Measurements from ENCODE around the gene INTS7. TPM values are rescaled to one million over a fixed set of nuclear protein-coding genes. Genes with fewer than 3 reads are reported as not detected.

The INTS7 gene
- total RNA-seq, 1 experiment from 2014 or later = 45.0 TPM

DNA sequence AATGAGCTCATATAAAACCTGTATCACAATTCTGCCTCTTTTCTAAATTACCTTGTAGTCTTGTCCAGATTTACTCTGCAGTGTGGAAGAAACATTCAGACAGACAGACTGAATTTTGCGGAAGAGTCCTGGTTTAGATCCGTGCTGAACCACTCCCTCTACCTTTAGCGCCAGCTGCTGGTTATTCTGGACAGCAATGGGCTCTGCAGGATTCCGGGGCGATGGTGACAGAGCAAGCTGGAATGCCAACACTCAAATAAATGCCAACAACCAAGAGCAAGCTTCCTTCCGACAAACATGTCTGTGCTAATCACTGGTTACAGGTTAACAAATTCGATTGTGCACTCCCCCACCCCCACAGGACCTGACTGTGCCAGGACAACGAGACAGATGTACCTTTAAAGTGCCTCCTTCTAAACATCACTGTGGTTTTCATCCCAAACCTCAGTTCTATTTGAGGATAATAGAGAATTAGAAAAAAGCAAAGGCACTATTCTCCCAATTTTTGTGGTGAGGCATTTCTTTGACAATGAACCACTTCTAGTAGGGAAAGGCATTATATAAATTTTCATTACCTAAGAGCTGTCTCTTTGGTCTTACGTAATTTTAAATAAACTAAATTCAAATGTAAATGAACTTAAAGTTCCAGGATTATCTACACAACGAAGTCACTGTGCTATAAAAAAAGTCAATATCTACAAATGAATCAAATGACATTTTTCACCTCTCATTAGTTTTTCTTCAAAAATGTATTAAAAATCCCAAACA is 90.4 kb downstream of the INTS7 start:
- Histone ChIP-seq H3K4me1 (ENCODE audit: insufficient read depth, low read length, poor library complexity, severe bottlenecking) (no peaks in the 10 kb centered on the region), H3K27me3 (replicated peaks; ENCODE audit: insufficient read depth, low read depth, low read length, poor library complexity) (no peaks in the 10 kb centered on the region), H3K9me3 (ENCODE audit: low read depth, low read length, poor library complexity, severe bottlenecking) (no peaks in the 10 kb centered on the region), H3K4me3 (ENCODE audit: low read depth, low read length, poor library complexity, severe bottlenecking) (no peak overlapping the region), H3K27ac (ENCODE audit: low read depth, low read length, poor library complexity, severe bottlenecking) (no peak overlapping the region), H3K36me3 (ENCODE audit: insufficient read depth, low read length, poor library complexity, severe bottlenecking) (peaks cover 3% of the 10 kb centered on the region)
- intact Hi-C loops (cut with micrococcal nuclease; ENCODE audit: unreplicated experiment) = loop anchor here (10.0 kb wide), 1 partner anchor 250 kb away; no protein-coding TSS in a partner anchor
- ChIA-PET POLR2A (ENCODE audit: low non-redundant PET) (no interaction called here), CTCF (interaction anchor here (0.6 to 0.7 kb wide), 2 partner anchors 69 to 526 kb away, joined by 3 to 11 read pairs; no protein-coding TSS in a partner anchor)
- DNase-seq (ENCODE audit: low spot score) = no peak
- TF ChIP-seq EZH2 (IDR thresholded peaks at IDR 0.05; ENCODE audit: borderline replicate concordance, low read depth, low read length, poor library complexity, severe bottlenecking) (no peak), CTCF (conservative IDR thresholded peaks at IDR 0.05; ENCODE audit: low read depth, low read length) (peak; percentile 43; the same call in 1 of the 2 replicates)
- BruUV-seq (replicated peaks) = no TSS peak

DNA sequence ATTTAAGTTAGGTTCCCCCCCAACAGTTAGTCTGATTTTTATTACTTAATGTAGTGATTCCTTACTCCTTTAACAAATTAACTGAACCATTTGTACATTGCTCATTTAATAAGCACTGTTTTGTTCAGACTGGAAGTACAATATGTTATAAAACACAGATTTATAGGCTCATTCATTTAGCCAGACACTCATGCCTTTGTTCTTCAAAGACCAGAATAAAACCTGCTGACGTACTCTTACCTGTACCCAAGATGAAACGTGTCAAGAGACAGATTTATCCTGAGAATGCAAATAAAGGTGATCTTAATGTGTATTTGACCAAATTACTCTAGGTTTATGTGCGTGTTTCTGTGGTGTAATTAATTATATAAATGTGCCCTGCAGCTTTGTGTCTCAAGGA is 92.8 kb downstream of the INTS7 start:
- no peaks in the 10 kb centered on the region for H3K27me3 ChIP-seq (replicated peaks; ENCODE audit: insufficient read depth, low read depth, low read length, poor library complexity)
- no peaks in the 10 kb centered on the region for H3K9me3 ChIP-seq (ENCODE audit: low read depth, low read length, poor library complexity, severe bottlenecking)
- H3K36me3 ChIP-seq (ENCODE audit: insufficient read depth, low read length, poor library complexity, severe bottlenecking) = peaks cover 3% of the 10 kb centered on the region
- DNase-seq (ENCODE audit: low spot score) = no peak
- ChIA-PET CTCF (no interaction called here), POLR2A (ENCODE audit: low non-redundant PET) (no interaction called here)
- no peaks in the 10 kb centered on the region for H3K4me1 ChIP-seq (ENCODE audit: insufficient read depth, low read length, poor library complexity, severe bottlenecking)
- TF ChIP-seq EZH2 (IDR thresholded peaks at IDR 0.05; ENCODE audit: borderline replicate concordance, low read depth, low read length, poor library complexity, severe bottlenecking) (no peak), CTCF (conservative IDR thresholded peaks at IDR 0.05; ENCODE audit: low read depth, low read length) (no peak)
- intact Hi-C loops (cut with micrococcal nuclease; ENCODE audit: unreplicated experiment) = loop anchor here (10.0 kb wide), 1 partner anchor 248 kb away; no protein-coding TSS in a partner anchor
- H3K27ac ChIP-seq (ENCODE audit: low read depth, low read length, poor library complexity, severe bottlenecking) = no peak overlapping the region
- BruUV-seq (replicated peaks) = no TSS peak
- H3K4me3 ChIP-seq (ENCODE audit: low read depth, low read length, poor library complexity, severe bottlenecking) = no peak overlapping the region

DNA sequence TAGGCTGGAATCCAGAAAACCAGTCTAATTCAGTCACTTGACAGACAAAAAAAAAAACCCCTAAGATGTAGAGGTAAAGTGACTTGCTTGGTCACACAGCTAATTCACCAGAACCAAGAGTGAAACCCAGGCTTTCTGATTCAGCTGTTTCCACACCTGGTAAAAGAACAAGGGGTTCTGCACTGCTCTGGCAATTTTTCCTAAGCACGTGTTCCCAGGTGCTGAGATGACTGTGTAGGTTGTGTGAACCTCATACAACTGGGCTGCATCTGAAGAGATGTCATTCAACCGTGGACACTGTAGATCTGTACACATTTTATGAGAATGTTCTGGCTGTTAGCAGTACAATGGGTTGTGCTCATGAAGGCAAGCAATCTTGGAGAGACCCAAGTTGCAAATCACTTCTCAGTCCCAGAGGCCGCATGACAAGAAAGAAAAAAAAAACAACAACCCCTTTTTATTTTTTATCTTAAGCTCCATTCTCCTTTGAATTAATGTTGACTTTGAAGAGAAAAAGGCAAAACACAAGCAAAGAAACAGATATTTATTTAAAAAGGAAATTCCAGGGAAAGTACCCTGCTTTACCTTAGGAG is 95.4 kb downstream of the INTS7 start:
- no peaks in the 10 kb centered on the region for H3K4me1 ChIP-seq (ENCODE audit: insufficient read depth, low read length, poor library complexity, severe bottlenecking)
- BruUV-seq (replicated peaks) = no TSS peak
- H3K4me3 ChIP-seq (ENCODE audit: low read depth, low read length, poor library complexity, severe bottlenecking) = no peak overlapping the region
- no peaks in the 10 kb centered on the region for H3K36me3 ChIP-seq (ENCODE audit: insufficient read depth, low read length, poor library complexity, severe bottlenecking)
- no peaks in the 10 kb centered on the region for H3K9me3 ChIP-seq (ENCODE audit: low read depth, low read length, poor library complexity, severe bottlenecking)
- CTCF ChIA-PET = no interaction called here
- no peaks in the 10 kb centered on the region for H3K27me3 ChIP-seq (replicated peaks; ENCODE audit: insufficient read depth, low read depth, low read length, poor library complexity)
- DNase-seq (ENCODE audit: low spot score) = no peak
- POLR2A ChIA-PET (ENCODE audit: low non-redundant PET) = no interaction called here
- H3K27ac ChIP-seq (ENCODE audit: low read depth, low read length, poor library complexity, severe bottlenecking) = no peak overlapping the region
- no peak for TF ChIP-seq CTCF (conservative IDR thresholded peaks at IDR 0.05; ENCODE audit: low read depth, low read length)
- intact Hi-C loops (cut with micrococcal nuclease; ENCODE audit: unreplicated experiment) = loop anchor here (10.0 kb wide), 1 partner anchor 245 kb away; no protein-coding TSS in a partner anchor

Measured in A673 (cell line).